GM18951 (cell line): ENCODE measurements around the gene CACNA1D.

Experiments
- POLR2A ChIP-seq: IDR thresholded peaks from 4 replicates; pipeline ENCODE4 v1.6.1; 2011; ENCODE audit warnings: mild to moderate bottlenecking; ENCODE audit not compliant: insufficient read length, insufficient read depth; ENCODE audit errors: extremely low read depth
- in situ Hi-C: fragments of 300-500 bp; cut with MboI; formaldehyde crosslinking; loops from one replicate; pipeline ENCODE4 v1.12.0; 2022; ENCODE audit warnings: low sequenced_read_pairs, mixed read lengths, inconsistent platforms; ENCODE audit not compliant: unreplicated experiment

Gene CACNA1D

GRCh38 chr3:53849916-53850315, 355.5 kb downstream of the CACNA1D start:
- in situ Hi-C loops: no loop called here
- TF ChIP-seq POLR2A: no peak

DNA sequence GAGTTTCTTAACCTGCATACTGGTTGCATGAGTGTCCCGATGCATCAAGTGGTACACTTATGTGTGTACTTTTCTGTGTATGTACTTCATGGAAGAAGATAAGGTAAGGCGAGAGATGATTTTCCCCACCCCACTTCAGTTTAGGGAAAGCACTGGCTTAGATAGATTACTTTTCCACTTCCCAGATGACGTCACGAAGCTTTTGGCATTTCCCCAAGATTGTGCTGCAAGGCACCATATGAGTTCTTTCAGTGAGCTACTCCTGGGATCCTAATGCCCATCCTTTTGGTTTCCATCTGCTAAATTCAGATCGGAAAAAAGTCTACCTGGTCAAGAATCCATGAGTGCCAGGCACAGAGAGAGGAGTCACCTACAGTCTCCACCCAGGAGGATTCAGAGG, 356.5 kb downstream of the CACNA1D start:
- in situ Hi-C loops: no loop called here
- TF ChIP-seq POLR2A: no peak

DNA sequence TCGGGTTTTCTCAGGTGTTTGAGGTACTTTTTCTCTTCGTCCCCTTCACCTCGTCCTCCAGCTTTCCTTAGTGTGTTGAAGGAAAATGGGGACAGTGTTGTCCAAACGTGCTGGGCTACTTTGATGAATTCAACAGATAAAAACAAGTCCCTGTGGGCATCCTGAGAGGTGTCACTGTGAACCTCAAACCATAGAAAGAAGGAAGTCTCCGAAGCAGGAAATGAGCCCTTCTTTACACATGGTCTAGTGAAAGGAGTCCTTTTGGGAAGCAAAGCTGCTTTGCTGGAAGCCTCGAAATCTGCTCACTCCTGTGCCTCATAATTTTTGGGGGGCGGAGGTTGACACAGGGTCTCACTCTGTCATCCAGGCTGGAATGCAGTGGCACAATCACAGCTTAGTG, 362.6 kb downstream of the CACNA1D start:
- in situ Hi-C loops: no loop called here

GRCh38 chr3:53858096-53858741, 363.8 kb downstream of the CACNA1D start:
- no peak for TF ChIP-seq POLR2A
- in situ Hi-C loops: no loop called here

More for the DNA sequence above, 362.6 kb downstream of the CACNA1D start:
- no peak for TF ChIP-seq POLR2A

DNA sequence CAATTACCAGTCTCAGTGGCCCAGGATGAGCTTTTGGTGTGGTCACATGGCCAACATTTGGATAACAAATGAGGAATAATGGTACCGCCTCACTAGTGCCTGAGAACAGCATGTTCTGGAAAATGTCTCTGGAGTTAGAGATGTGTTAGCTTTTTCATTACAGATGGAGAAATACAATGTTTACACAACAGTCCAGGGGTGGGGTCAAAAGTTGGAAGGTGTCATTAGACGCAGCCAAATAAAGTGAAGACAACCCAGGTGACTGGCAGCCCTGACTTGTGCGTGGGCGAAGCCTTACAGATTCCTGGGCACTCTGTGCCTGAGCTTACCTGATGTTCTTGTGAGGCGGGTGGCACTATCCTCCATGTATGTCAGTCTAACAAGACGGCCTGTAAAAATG, 364.8 kb downstream of the CACNA1D start:
- in situ Hi-C loops: no loop called here
- no peak for TF ChIP-seq POLR2A

- in situ Hi-C loops: no loop called here
- no peak for TF ChIP-seq POLR2A
These were observed 365.8 kb downstream of the CACNA1D start for GRCh38 chr3:53860196-53860595.

- TF ChIP-seq POLR2A: no peak
- in situ Hi-C loops: no loop called here
These were observed 367.8 kb downstream of the CACNA1D start for GRCh38 chr3:53862241-53862640.

DNA sequence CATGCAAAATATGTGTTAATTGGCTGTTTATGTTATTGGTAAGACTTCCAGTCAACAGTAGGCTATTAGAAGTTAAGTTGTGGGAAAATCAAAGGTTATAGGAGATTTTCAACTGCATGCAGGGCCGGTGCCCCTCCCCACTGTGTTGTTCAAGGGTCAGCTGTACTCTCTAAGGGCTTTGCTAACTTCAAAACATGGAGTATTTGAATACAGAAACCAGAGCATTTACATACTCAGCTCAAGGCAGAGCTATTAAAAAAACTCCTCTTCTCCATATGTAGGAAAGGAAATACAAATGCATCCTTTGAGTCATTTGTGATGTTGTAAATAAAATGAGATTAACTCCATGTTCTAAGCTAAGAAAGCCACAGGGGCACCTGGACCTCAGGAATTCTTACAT, 368.7 kb downstream of the CACNA1D start:
- no peak for TF ChIP-seq POLR2A
- in situ Hi-C loops: no loop called here
